Thyroid gland (tissue), 4 donors: ENCODE results near the gene DYNC1I1. TPM values are rescaled to one million over a fixed set of nuclear protein-coding genes. Genes with fewer than 3 reads are reported as not detected.

Source experiments
- DNase-seq, 2 donors: peaks; one replicate each; pipeline ENCODE4 v3.0.0-alpha.2; 2019
- H3K27ac ChIP-seq, 3 donors: fragments of 200-600 bp; sonication (generic); 1 replicate in 2 of 3; 2 replicates in 1 of 3; pipeline ENCODE4 v1.5.1; 2016 to 2019; ENCODE audit warnings: mild to moderate bottlenecking in 1 of 3, moderate library complexity in 1 of 3
- H3K27me3 ChIP-seq: fragments of 200-600 bp; sonication (generic); one replicate; pipeline ENCODE4 v1.5.1; 2019
- H3K36me3 ChIP-seq, 2 donors: fragments of 200-600 bp; sonication (generic); one replicate each; pipeline ENCODE4 v1.5.1; 2016 to 2019
- H3K4me1 ChIP-seq, 2 donors: fragments of 200-600 bp; sonication (generic); one replicate each; pipeline ENCODE4 v1.5.1; 2017 to 2019
- H3K4me3 ChIP-seq, 3 donors: fragments of 200-600 bp; sonication (generic); replicated peaks in 1 of 3; 1 replicate in 2 of 3; 2 replicates in 1 of 3; pipeline ENCODE4 v1.5.1; 2016; ENCODE audit warnings: mild to moderate bottlenecking in 1 of 3
- H3K9me3 ChIP-seq: fragments of 200-600 bp; sonication (generic); one replicate; pipeline ENCODE4 v1.5.1; 2017
- CTCF ChIP-seq, 6 experiments: fragments of 200-600 bp in 3 of 6; fragments of 450-650 bp in 3 of 6; sonication (generic) in 3 of 6; IDR thresholded peaks; one replicate each; pipeline ENCODE4 v1.5.1; 2016 to 2019; ENCODE audit warnings: antibody characterized with exemption in 6 of 6, mild to moderate bottlenecking in 2 of 6, inconsistent platforms in 1 of 6, moderate library complexity in 1 of 6
- POLR2A ChIP-seq, 2 donors: fragments of 450-650 bp; IDR thresholded peaks; one replicate each; pipeline ENCODE4 v1.6.1; 2017; ENCODE audit warnings: antibody characterized with exemption in 2 of 2, mild to moderate bottlenecking in 2 of 2, moderate library complexity in 1 of 2
- WGBS, 2 donors: methylation state at CpG; one replicate each; pipeline ENCODE4 v1.1.5; 2017; 5-methylcytosine and 5-hydroxymethylcytosine counted together
- intact Hi-C: fragments of 100-400 bp; cut with DNase I; formaldehyde crosslinking; loops from one replicate; pipeline ENCODE4 v1.15.1; 2023
- total RNA-seq, 4 donors: library from RNA; depleted of rRNA; stranded (reverse); fragments of >200 nt; gene quantifications; one replicate each; pipeline ENCODE4 v1.2.3, GENCODE V29; 2016

DYNC1I1 gene
- total RNA-seq, 4 donors from 2014 or later = 6.6 to 12.8 (median 10.5) TPM

DNA sequence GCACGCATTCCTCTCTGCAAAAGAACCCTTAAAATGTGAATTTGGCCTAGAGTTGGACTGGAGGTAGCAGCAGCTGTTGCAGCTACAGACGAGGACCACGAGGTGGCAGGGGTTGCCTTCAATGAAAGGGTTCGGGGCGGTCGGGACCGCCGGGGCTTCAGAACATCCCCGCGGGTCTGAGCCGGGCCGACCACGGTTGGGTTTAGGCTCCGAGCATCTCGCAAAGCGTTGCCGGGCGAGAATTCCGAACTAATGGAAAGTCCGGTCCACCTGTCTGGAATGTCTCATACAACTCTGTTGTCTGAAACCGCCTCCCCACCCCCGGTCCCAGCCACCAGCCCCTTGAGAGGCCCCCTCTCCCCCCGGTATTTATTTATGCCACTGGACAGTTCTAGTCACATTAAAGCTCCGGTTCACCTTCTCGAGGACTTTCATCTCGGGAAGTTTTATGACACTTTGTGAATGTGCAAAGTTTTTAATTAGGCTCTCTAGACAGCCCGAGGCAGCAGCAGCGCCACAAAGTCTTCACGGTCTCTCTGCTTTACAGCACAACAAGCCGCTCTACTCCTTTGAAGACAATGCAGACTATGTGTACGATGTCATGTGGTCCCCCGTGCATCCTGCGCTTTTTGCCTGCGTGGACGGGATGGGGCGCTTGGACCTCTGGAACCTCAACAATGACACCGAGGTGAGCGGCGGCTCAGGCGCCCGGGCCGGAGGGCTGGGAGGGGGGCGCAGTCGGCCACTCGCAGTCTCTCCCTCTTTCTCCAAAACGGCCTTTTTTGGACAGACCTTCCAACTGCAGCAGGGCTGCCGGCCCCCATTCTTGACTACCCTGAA, 303.4 kb downstream of the DYNC1I1 start:
- TF ChIP-seq POLR2A (IDR thresholded peaks at IDR 0.05) (no peak), CTCF (IDR thresholded peaks at IDR 0.05) (peak; percentile 46 to 81 (median 76))
- no peaks in the 10 kb centered on the region for H3K27me3 ChIP-seq
- H3K4me3 ChIP-seq = peak overlapping the region; percentile 2 to 40 (median 36)
- peaks cover 6 to 7% of the 10 kb centered on the region in 2 donors for H3K4me1 ChIP-seq
- no peaks in the 10 kb centered on the region for H3K36me3 ChIP-seq
- 1 to 3% methylated on average over 31 to 37 of the region's 47 CpGs for WGBS, 2 donors
- intact Hi-C loops = loop anchor here (5.0 kb wide), 1 partner anchor 952 kb away; no protein-coding TSS in a partner anchor
- peak; percentile 58 to 66 for DNase-seq
- no peaks in the 10 kb centered on the region for H3K9me3 ChIP-seq
- no peak overlapping the region for H3K27ac ChIP-seq

- H3K36me3 ChIP-seq = no peaks in the 10 kb centered on the region
- peaks cover 6 to 7% of the 10 kb centered on the region in 2 donors for H3K4me1 ChIP-seq
- intact Hi-C loops = loop anchor here (5.0 kb wide), 1 partner anchor 951 kb away; no protein-coding TSS in a partner anchor
- no peak overlapping the region for H3K27ac ChIP-seq
- WGBS, 2 donors = 22 to 24% methylated on average over 10 of the region's 10 CpGs
- H3K27me3 ChIP-seq = no peaks in the 10 kb centered on the region
- peak overlapping the region in 1 of 3 donors; percentile 40 for H3K4me3 ChIP-seq
- no peak for TF ChIP-seq POLR2A (IDR thresholded peaks at IDR 0.05)
- no peak for TF ChIP-seq CTCF (IDR thresholded peaks at IDR 0.05)
- no peaks in the 10 kb centered on the region for H3K9me3 ChIP-seq
- no peak for DNase-seq
Measured at GRCh38 chr7:96076350-96076707, 304.0 kb downstream of the DYNC1I1 start.

GRCh38 chr7:96080027-96080426, 307.7 kb downstream of the DYNC1I1 start:
- 80 to 91% methylated on average over 6 of the region's 6 CpGs for WGBS, 2 donors
- Histone ChIP-seq H3K36me3 (no peaks in the 10 kb centered on the region), H3K27me3 (no peaks in the 10 kb centered on the region), H3K4me1 (peaks cover 6 to 7% of the 10 kb centered on the region in 2 donors), H3K27ac (no peak overlapping the region), H3K9me3 (no peaks in the 10 kb centered on the region), H3K4me3 (no peak overlapping the region)
- DNase-seq = no peak
- intact Hi-C loops = no loop called here
- TF ChIP-seq POLR2A (IDR thresholded peaks at IDR 0.05) (no peak), CTCF (IDR thresholded peaks at IDR 0.05) (no peak)

DNA sequence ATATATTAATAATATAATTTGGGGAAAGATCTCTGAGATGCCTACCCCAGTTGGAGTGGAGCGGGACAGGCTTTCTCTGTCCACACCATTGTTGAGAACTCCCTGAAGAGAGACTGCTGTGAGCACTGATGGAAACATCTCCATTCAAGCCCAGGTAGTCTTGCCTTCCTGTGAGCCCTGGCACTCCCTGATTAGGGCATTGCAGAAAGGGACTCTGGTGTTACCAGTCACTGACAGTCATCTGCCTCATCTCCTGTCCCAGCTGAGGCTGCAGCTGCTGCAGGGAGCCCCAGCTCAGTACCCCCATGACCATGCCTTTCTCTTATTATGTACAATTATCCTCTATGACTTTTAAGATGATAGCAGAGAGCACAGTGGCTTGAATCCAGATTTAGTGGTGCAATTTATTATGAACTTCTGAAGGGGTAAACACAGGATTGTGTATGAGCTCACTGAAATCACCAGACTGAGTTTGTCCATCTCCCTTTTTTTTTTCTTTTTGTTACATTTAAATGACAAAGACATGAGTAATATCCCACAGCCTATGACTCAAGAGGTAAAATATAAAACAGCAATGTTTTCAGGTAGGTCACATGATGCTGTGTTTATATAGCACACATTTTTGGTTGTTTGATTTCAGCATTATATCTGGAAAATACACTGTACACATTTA, 312.7 kb downstream of the DYNC1I1 start:
- TF ChIP-seq CTCF (IDR thresholded peaks at IDR 0.05) (no peak), POLR2A (IDR thresholded peaks at IDR 0.05) (no peak)
- Histone ChIP-seq H3K4me1 (no peaks in the 10 kb centered on the region), H3K27ac (no peak overlapping the region), H3K27me3 (no peaks in the 10 kb centered on the region), H3K36me3 (no peaks in the 10 kb centered on the region), H3K9me3 (no peaks in the 10 kb centered on the region), H3K4me3 (no peak overlapping the region)
- WGBS, 2 donors = 95 to 100% methylated on average over 1 of the region's 1 CpG
- DNase-seq = no peak
- intact Hi-C loops = no loop called here

- WGBS, 2 donors = 69 to 87% methylated on average over 3 of the region's 3 CpGs
- no peak overlapping the region for H3K4me3 ChIP-seq
- H3K27me3 ChIP-seq = no peaks in the 10 kb centered on the region
- H3K9me3 ChIP-seq = no peaks in the 10 kb centered on the region
- TF ChIP-seq CTCF (IDR thresholded peaks at IDR 0.05) (no peak), POLR2A (IDR thresholded peaks at IDR 0.05) (no peak)
- H3K4me1 ChIP-seq = no peaks in the 10 kb centered on the region
- intact Hi-C loops = no loop called here
- no peak for DNase-seq
- H3K36me3 ChIP-seq = no peaks in the 10 kb centered on the region
- H3K27ac ChIP-seq = no peak overlapping the region
Measured at GRCh38 chr7:96085953-96086352, 313.6 kb downstream of the DYNC1I1 start.
